HS-27A (cell line): ENCODE results near the gene C16orf92.

Experiments used
- DNase-seq: peaks from one replicate; pipeline ENCODE4 v3.0.0-alpha.2; 2012; ENCODE audit warnings: low read depth, missing footprints

The C16orf92 gene

DNA sequence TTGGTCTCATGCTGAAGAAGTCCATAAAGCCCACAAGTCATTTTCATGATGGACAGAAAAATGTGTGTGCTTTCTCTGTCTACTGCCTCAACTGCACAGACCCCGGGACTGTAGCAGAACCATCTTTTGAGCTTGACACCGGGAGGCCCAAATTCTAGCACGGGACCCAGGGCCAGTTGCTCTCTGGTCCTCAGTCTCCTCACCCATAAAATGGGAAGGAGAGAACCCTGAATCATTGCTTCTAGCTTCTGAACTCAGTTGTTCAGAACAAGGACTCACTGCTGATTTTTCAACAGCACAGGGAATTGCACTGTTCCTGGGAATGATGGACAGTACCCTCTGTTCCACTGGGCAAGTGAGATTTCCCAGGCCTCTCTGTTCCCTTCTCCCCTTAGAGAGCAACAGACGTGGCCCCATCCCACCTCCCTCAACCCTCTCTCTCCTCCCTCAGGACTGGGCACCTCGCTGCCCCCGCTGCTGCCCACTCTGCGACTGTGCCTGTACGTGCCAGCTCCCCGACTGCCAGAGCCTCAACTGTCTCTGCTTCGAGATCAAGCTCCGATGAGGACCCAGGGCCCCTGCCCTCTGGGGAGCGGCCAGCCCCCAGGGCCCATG is 40.4 kb downstream of the C16orf92 start:
- no peak for DNase-seq

DNA sequence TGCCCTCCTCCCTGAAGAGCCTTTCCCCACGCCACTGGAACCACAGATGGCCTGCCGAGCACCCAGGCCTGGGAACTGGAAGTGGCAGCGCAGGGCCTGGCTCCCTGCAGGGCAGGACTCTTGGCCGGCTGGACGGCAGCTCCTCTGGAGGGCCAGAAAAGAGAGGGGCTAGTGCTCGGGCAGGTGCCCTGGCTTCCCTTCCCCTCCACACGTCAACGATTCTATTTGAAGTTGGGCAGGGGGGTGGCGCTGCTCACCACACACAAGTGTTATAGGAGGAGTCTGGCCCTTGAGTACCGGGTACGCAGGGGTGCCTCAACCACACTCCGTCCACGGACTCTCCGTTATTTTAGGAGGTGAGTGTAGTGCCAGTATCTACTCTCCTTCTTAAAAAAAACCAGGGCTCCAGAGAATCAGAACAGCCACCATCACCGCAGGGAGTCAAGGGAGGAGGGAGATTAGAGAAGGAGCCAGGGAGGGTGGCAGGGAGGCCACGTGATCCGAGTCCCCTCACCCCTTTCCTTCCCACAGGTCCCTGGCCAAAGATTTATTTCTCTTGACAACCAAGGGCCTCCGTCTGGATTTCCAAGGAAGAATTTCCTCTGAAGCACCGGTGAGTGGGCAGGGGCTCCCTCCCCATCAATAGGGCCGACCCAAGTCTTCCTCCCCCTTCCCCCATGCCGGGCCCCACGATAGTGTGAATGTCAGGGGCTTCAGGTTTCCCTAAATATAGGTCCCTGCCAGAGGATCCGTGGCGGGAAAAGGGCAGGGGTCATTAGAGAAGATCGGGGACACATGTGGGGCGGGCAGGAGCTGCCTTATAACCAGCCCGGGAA is 41.1 kb downstream of the C16orf92 start:
- no peak for DNase-seq

DNA sequence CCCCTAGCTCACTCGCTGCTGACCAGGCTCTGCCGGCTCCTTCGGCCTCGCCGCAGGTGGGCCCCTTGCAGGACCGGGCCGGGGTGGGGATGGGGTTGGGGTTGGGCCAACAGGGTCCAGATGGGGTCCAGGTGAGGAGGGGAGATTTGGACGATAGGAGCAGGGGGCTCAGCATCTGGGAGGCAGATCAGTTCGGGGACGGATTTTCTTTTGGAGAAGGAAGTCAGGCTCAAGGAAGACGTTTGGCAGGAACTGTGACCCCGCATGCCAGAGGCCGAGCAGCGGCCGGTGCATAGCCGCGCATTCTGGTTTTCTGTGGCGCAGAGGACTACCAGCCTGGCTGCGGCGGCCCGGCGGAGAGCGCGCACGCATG is 41.7 kb downstream of the C16orf92 start:
- no peak for DNase-seq

DNA sequence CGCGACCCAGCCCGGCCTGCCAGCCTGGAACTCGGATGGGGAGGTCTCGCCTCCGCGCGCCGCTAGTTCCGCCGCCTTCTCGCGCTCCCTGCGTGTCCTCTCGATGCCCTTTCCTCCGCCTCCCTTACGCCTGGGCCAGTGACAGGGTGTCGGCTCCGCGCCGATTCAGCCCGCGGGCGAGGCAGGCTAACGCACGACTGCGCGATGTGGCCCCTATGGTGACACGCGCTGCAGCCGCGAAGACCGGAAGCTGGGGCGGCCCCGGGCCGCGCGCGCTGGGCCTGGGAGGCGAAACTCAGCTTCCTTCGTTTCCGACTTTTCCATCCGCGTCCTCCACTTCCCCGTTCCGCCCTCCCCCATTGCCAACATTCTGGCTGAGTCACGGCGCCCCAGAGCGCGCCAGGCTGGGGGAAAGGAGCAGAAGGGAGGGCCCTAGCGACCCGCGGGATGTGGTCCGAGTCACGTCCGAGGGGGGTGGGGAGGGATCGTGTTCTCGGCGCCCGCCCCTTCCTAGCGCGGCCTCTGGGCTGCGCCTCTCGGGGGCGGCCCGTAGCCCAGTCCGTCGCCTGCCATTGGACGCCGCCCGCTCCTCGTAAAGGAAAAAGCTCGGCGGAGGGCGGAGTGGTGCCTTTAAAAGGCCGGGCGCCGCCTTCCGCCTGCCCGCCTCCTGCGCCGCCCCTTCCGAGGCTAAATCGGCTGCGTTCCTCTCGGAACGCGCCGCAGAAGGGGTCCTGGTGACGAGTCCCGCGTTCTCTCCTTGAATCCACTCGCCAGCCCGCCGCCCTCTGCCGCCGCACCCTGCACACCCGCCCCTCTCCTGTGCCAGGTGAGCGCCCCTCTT is 42.3 kb downstream of the C16orf92 start, which contains the start of gene ALDOA:
ALDOA (plus strand) TSS at position 659 of the 841 bp plus-strand sequence. CDS start 1,138 bp downstream, outside the sequence.
- peak; percentile 94 for DNase-seq

DNA sequence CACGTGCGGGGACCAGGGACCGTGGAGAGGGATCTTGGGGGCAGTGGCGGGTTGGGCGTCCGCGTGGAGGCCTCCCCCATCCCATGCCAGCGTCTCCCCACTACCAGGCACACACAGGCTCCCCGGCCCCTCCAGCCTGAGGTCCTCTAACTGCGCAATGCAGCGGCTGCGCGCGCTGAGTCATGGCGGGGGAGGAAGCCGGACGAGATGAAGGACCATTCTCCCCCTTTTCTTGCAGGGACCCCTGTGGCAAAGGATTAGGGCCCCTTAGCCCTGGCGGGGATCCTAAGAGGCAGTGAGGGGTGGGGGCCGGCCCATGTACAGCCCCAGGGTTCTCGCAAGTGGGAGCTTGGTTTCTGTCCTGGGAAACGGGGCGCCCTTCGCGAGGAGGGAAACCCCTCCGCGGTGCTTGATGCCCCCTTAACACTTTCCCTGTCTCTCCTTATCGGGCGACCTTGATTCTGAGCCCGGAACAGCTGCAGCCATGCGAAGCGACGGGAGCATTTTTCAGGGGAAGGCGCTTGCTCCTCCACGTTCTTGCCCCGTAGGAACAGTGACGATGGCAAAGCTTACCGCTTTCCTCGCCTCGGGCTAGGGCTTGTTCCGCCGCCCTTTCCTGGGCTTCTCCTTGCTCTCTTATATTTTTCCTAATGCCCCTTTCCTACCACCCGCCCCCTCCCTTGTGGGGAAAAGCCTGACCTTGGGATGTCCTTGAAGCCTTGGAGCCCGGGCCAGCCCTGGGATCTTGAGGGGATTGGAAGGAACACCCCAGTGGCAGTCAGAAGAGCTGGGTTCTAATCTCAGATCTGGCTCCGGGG is 43.2 kb downstream of the C16orf92 start:
- DNase-seq = no peak

DNA sequence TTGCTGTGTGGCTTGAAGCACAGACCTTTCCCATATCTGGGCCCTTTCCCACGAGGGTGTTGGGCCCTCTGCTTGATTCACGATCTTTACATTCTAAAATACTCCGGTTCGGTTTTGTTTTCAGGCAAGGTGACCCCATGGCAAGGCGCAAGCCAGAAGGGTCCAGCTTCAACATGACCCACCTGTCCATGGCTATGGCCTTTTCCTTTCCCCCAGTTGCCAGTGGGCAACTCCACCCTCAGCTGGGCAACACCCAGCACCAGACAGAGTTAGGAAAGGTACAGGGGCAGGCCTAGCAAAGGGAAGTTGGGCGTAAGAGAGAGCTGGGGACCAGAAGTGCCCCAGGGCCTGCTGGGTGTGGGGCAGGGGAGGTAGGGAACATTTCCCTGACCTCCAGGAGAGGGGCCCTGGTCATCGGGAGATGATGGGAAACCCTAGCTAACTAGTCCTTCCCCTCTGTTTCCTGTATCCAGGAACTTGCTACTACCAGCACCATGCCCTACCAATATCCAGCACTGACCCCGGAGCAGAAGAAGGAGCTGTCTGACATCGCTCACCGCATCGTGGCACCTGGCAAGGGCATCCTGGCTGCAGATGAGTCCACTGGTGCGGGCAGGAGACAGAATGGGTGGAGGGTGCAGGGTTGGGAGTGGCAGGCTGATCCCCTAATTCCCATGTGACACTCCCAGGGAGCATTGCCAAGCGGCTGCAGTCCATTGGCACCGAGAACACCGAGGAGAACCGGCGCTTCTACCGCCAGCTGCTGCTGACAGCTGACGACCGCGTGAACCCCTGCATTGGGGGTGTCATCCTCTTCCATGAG is 44.0 kb downstream of the C16orf92 start:
- DNase-seq = no peak

DNA sequence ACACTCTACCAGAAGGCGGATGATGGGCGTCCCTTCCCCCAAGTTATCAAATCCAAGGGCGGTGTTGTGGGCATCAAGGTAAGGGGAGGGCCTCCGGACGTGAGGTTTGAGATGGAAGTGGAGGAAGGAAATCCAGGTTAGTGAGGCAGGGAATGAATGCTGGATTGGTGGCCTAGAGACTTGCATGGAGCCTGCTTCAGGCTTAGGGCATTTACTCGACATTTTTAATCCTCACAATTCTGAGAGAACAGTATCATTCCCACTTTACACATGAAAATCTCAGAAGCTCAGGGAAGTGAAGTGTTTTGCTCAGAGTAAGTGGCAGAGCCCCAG is 44.6 kb downstream of the C16orf92 start:
- DNase-seq = no peak

DNA sequence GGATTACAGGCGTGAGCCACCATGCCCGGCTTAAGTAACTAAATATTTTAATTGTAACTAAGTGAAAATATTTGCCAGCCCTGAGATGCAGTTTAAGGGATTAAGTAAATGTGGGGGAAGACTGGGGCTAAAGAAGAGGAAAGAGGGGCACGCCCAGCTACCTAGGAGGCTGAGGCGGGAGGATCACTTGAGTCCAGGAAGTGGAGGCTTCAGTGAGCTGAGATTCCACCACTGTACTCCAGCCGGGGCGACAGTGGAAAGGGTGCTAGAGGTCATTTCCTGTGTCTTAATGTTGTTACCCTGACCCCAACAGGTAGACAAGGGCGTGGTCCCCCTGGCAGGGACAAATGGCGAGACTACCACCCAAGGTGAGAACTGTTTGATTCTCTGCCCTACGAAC is 45.3 kb downstream of the C16orf92 start:
- no peak for DNase-seq

DNA sequence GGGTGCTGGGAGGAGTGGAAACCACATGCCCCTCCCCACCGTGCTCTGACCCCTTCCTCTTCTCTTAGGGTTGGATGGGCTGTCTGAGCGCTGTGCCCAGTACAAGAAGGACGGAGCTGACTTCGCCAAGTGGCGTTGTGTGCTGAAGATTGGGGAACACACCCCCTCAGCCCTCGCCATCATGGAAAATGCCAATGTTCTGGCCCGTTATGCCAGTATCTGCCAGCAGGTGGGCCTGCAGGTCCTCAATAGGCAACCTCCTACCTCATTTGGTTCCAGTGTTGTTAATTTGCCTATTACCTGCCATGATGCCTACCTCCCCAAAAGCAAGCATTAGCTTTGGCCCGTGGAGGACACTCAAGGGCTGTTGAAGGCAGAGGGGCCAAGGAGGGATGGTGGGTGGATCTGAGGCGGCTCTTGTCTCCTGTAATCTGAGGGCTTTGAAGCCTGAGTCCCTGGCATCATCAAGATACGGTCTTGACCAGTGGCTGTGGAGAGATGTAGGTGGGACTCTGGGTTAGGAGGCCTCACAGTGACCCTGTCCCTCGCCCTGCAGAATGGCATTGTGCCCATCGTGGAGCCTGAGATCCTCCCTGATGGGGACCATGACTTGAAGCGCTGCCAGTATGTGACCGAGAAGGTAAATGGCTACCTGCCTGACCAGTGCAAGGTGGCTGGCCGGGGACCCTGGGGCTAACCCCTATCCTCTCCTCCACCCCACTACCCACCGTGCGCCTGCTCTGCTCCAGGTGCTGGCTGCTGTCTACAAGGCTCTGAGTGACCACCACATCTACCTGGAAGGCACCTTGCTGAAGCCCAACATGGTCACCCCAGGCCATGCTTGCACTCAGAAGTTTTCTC is 46.0 kb downstream of the C16orf92 start:
- DNase-seq = no peak

DNA sequence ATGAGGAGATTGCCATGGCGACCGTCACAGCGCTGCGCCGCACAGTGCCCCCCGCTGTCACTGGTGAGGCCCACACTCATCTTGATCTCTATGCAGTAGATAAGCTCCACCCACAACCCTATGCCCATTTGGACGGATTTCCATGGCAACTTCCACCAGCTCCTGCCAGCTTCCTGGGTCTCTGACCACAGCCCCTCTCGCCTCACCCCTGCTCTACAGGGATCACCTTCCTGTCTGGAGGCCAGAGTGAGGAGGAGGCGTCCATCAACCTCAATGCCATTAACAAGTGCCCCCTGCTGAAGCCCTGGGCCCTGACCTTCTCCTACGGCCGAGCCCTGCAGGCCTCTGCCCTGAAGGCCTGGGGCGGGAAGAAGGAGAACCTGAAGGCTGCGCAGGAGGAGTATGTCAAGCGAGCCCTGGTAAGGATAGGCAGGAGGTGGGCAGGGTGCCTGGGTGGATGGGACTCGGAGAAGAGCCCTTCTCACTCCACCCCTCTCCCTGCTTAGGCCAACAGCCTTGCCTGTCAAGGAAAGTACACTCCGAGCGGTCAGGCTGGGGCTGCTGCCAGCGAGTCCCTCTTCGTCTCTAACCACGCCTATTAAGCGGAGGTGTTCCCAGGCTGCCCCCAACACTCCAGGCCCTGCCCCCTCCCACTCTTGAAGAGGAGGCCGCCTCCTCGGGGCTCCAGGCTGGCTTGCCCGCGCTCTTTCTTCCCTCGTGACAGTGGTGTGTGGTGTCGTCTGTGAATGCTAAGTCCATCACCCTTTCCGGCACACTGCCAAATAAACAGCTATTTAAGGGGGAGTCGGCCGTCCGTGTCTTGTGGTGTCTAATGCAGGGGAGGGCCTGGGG is 46.8 kb downstream of the C16orf92 start:
- no peak for DNase-seq

DNA sequence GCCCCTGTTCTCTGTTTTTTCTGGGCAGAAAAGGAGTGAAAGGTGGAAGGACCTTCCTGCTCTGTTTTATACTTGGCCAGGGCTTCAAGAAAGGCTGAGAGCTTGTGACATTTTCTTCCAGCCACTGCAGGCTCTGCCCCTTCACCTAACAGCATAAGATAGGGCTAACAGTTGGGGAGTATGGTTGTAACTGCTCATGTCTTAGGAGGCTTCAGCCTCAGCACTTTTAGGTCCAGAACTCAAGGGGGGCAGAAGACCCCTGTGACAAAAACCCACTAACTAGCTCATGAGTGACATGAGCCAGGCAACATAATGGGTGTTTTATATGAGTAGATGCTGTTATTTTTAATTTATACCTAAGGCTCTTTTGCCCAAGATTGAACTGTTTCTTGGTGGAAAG is 47.5 kb downstream of the C16orf92 start:
- no peak for DNase-seq
